Brain microvascular endothelial cell (primary cell): ENCODE data around the gene ZBTB5.

Experiments used
- DNase-seq: peaks from one replicate; pipeline ENCODE4 v3.0.0-alpha.2; 2020
- H3K27ac ChIP-seq: fragments of 250-450 bp; sonication (Bioruptor Pico); 2 replicates; pipeline ENCODE4 v1.5.1; 2020; ENCODE audit warnings: mild to moderate bottlenecking, moderate library complexity
- H3K27me3 ChIP-seq: fragments of 250-450 bp; sonication (Bioruptor Pico); replicated peaks from 2 replicates; pipeline ENCODE4 v1.5.1; 2020; ENCODE audit warnings: mild to moderate bottlenecking
- H3K36me3 ChIP-seq: fragments of 250-450 bp; sonication (Bioruptor Pico); replicated peaks from 2 replicates; pipeline ENCODE4 v1.5.1; 2020; ENCODE audit warnings: mild to moderate bottlenecking
- H3K4me3 ChIP-seq: 2 replicates; pipeline ENCODE4 v1.5.1; 2011; ENCODE audit warnings: low read depth, mild to moderate bottlenecking, control low read depth, low read length, moderate library complexity
- in situ Hi-C: cut with HindIII; loops from 2 replicates; pipeline ENCODE4 v1.10.0; 2017; ENCODE audit warnings: low sequenced_read_pairs, low pct_ligation_motif_present
- TF ChIP-seq, protein P1 (sequence below): IDR thresholded peaks from 2 replicates; pipeline ENCODE4 v1.5.1; 2011; ENCODE audit warnings: low read depth, mild to moderate bottlenecking, moderate library complexity, low read length, control low read depth, inconsistent platforms; ENCODE audit errors: missing control alignments

The ZBTB5 gene

DNA sequence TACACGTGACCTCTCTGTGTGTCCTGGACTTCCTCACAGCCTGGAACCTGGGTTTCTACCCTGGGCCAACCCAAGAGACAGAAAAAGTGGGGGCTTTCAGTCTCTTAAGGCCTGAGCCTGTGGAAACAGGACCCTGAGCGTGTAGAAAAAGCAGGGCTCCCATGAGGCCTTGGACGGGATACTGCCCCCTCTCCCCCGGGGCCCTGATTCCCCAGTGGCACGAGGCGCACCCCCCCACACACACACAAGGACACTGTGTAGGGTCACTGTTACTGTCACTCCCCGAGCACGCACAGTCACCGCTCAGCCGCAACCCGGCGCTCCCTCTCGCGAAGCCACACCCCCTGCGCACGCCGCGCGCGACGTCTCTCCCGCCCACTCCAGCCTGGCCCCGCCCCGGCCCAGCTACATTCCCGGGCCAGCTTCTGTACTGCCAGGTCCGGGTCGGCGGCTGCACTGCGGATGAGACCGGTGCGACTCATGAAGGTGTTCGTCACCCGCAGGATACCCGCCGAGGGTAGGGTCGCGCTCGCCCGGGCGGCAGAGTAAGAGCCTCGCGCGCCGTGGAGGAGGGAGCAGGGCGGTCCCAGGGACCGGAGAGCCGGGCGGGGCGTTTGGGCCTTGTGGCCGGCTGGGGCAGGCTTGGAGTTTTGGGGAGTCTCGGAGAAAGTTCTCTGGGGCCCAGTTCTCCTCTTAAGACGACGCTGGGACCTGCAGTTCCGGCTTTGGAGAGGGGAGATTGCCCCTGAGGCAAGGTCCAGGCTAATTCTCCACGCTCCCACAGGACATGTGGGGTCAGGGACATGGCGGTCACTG lies 42.8 kb downstream of the ZBTB5 start, which contains the start of gene GRHPR:
TSS of gene GRHPR (plus strand) at position 408 of the 816 bp plus-strand sequence. CDS start at position 463, 55 bp downstream.
- peak within 1 kb of the TSS; percentile 83 for H3K4me3 ChIP-seq
- no peaks in the 10 kb centered on the region for H3K27me3 ChIP-seq
- in situ Hi-C loops: no loop called here
- peak within 1 kb of the TSS; percentile 64 for H3K27ac ChIP-seq
- peak; percentile 53 for DNase-seq
- TF ChIP-seq, protein P1, sequence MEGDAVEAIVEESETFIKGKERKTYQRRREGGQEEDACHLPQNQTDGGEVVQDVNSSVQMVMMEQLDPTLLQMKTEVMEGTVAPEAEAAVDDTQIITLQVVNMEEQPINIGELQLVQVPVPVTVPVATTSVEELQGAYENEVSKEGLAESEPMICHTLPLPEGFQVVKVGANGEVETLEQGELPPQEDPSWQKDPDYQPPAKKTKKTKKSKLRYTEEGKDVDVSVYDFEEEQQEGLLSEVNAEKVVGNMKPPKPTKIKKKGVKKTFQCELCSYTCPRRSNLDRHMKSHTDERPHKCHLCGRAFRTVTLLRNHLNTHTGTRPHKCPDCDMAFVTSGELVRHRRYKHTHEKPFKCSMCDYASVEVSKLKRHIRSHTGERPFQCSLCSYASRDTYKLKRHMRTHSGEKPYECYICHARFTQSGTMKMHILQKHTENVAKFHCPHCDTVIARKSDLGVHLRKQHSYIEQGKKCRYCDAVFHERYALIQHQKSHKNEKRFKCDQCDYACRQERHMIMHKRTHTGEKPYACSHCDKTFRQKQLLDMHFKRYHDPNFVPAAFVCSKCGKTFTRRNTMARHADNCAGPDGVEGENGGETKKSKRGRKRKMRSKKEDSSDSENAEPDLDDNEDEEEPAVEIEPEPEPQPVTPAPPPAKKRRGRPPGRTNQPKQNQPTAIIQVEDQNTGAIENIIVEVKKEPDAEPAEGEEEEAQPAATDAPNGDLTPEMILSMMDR: no peak
- H3K36me3 ChIP-seq: peaks cover 21% of the 10 kb centered on the region

DNA sequence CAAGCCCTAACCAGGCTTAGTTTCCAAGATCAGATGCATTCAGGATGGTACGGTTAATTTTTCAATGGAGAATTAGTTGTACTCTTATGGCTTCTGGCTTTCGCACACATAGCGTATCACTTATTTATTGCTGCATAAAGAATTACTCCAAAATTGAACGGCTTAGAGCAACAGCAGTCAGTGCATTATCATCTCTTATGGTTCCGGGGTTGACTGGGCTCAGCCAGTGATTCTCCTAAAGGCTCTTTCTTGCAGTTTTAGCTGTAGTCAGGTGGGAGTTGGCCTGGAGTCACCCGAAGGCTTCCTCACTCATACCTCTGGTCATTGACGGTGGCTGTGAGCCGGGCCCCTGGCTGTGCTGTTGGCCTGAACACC lies 43.3 kb downstream of the ZBTB5 start:
- Histone ChIP-seq H3K27ac (peak overlapping the region; percentile 64), H3K4me3 (peak overlapping the region; percentile 83), H3K27me3 (no peaks in the 10 kb centered on the region), H3K36me3 (peaks cover 15% of the 10 kb centered on the region)
- in situ Hi-C loops: no loop called here
- TF ChIP-seq, protein P1: no peak
- DNase-seq: no peak

DNA sequence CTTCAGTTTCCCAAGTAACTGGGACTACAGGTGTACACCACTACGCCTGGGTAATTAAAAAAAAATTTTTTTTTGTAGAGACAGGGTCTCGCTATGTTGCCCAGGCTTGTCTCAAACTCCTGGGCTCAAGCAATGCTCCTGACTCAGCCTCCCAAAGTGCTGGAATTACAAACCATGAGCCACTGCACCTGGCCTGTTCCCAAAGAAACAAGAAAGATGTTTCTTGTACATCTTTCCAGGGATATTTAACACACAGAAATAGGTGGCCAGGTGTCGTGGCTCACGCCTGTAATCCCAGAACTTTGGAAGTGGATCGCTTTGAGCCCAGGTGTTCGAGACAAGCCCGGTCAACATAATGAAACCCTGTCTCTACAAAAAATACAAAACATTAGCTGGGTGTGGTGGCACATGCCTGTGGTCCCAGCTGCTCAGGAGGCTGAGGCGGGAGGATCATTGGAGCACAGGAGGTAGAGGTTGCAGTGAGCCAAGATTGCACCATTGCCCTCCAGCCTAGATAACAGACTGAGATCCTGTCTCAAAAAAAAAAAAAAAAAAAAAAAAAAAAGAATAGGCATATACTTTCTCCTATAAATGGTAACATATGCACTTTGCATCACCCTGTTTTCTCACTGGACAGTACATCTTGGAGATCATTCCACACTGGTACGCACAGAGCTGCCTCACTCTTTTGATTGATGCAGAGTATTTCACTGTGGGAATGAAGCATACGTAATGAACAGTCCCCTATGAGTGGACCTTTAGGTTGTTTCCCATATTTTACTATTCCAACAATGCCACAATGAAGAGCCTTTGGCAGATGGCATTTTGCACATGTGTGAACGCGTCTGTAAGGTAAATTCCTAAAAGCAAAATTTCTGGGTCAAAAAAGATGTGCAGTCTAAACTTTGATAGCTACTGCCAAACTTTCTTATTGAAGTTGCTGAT lies 44.7 kb downstream of the ZBTB5 start:
- H3K27ac ChIP-seq: no peak overlapping the region
- in situ Hi-C loops: no loop called here
- H3K36me3 ChIP-seq: peaks cover 5% of the 10 kb centered on the region
- TF ChIP-seq, protein P1: no peak
- no peaks in the 10 kb centered on the region for H3K27me3 ChIP-seq
- no peak overlapping the region for H3K4me3 ChIP-seq
- no peak for DNase-seq

DNA sequence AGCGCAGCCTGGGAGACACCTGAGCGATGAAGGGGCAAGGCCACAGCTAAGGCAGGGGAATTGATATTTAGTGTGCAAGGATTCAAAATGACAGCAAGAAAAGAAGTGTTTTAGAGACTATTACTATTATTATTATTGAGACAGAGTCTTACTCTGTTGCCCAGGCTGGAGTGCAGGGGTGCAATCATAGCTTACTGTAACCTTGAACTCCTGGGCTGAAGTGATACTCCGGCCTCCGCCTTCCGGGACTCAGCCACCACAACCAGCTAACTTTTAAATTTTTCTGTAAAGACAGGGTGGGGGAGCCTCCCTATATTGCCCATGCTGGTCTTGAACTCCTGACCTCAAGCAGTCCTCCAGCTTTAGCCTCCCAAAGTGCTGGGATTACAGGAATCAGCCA lies 46.0 kb downstream of the ZBTB5 start:
- TF ChIP-seq, protein P1: no peak
- DNase-seq: no peak
- H3K36me3 ChIP-seq: peaks cover 4% of the 10 kb centered on the region
- in situ Hi-C loops: no loop called here
- H3K27me3 ChIP-seq: no peaks in the 10 kb centered on the region
- no peak overlapping the region for H3K27ac ChIP-seq
- H3K4me3 ChIP-seq: no peak overlapping the region

DNA sequence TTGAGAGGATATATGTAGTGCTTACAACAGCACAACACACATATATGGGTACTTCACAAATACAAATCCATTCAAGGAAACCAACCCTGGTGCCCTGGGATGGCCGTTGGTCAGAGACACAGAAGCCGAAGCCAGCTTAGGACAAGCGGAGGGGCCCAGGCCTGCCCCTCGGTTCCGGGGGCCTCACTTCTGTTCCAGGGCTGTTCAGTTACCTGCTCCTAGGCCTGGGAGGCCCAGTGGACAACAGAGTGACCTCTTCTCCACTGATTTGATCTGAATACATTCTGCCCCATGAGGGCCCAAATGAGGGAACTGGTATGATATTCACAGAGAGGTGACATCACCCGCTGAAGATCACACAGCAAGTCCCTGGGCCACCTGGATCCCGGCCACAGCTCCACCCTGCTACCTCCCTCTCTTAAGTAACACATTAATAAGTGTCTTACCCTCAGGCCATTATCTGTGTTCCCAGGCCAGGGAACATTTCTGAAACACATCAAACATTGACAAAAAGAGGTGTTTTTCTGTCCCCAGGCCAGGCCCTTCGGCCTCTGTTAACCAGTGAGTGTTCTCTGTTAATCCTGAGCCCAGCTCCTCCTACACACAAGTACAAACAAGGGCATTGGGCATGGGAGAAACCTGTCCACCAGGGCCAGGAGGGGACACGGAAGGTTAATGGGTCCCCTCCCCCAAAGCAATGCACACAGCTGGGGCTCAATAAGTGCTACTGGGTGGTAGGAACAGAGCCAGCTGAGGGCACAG lies 47.2 kb downstream of the ZBTB5 start:
- no peaks in the 10 kb centered on the region for H3K36me3 ChIP-seq
- TF ChIP-seq, protein P1: no peak
- no peaks in the 10 kb centered on the region for H3K27me3 ChIP-seq
- DNase-seq: no peak
- H3K27ac ChIP-seq: no peak overlapping the region
- in situ Hi-C loops: no loop called here
- H3K4me3 ChIP-seq: no peak overlapping the region
